ENCODE results near the gene ESRRA. TPM values are rescaled to one million over a fixed set of nuclear protein-coding genes. Genes with fewer than 3 reads are reported as not detected.

Gene ESRRA
- total RNA-seq, 4 donors from 2014 or later, result 151 to 460 (median 341) TPM

- no peaks in the 10 kb centered on the region for H3K27me3 ChIP-seq
- TF ChIP-seq CTCF (IDR thresholded peaks at IDR 0.05), result no peak
- no peak for TF ChIP-seq POLR2A (IDR thresholded peaks at IDR 0.05)
- no peak overlapping the region for H3K4me3 ChIP-seq
- H3K4me1 ChIP-seq, result peaks cover 8 to 31% (median 11%) of the 10 kb centered on the region in 4 donors
- DNase-seq, result no peak
- H3K36me3 ChIP-seq, result no peaks in the 10 kb centered on the region
- no peaks in the 10 kb centered on the region for H3K9me3 ChIP-seq
- H3K27ac ChIP-seq, result no peak overlapping the region
Measured at GRCh38 chr11:64353715-64354506, 48.6 kb downstream of the ESRRA start.

- peaks cover 11 to 41% (median 18%) of the 10 kb centered on the region in 4 donors for H3K4me1 ChIP-seq
- H3K4me3 ChIP-seq, result peak overlapping the region in 3 of 4 donors; percentile 15 to 47 (median 39)
Measured at GRCh38 chr11:64355078-64355940, 50.0 kb downstream of the ESRRA start.

GRCh38 chr11:64356498-64357411 is 51.4 kb downstream of the ESRRA start:
- no peak for DNase-seq
- peaks cover 0 to 8% (median 0%) of the 10 kb centered on the region in 3 donors for H3K36me3 ChIP-seq
- no peaks in the 10 kb centered on the region for H3K27me3 ChIP-seq
- TF ChIP-seq POLR2A (IDR thresholded peaks at IDR 0.05), result no peak
- peak in 3 of 6 experiments; percentile 21 to 28 (median 27) for TF ChIP-seq CTCF (IDR thresholded peaks at IDR 0.05)
- H3K27ac ChIP-seq, result peak overlapping the region in 1 of 4 donors; percentile 86
- H3K9me3 ChIP-seq, result no peaks in the 10 kb centered on the region
- H3K4me1 ChIP-seq, result peaks cover 11 to 45% (median 20%) of the 10 kb centered on the region in 4 donors
- H3K4me3 ChIP-seq, result no peak overlapping the region

More at GRCh38 chr11:64355078-64355940, 50.0 kb downstream of the ESRRA start:
- peak in 1 of 2 donors; percentile 46 for TF ChIP-seq POLR2A (IDR thresholded peaks at IDR 0.05)
- peak; percentile 38 to 90 (median 70) for TF ChIP-seq CTCF (IDR thresholded peaks at IDR 0.05)
- peak; percentile 54 to 90 (median 88) for DNase-seq
- H3K27me3 ChIP-seq, result no peaks in the 10 kb centered on the region
- H3K36me3 ChIP-seq, result no peaks in the 10 kb centered on the region
- H3K27ac ChIP-seq, result peak overlapping the region; percentile 10 to 60 (median 52)
- H3K9me3 ChIP-seq, result no peaks in the 10 kb centered on the region

- Histone ChIP-seq H3K4me1 (peaks cover 11 to 45% (median 20%) of the 10 kb centered on the region in 4 donors), H3K36me3 (peaks cover 0 to 15% (median 0%) of the 10 kb centered on the region in 3 donors), H3K9me3 (no peaks in the 10 kb centered on the region), H3K27ac (peak overlapping the region in 2 of 4 donors; percentile 73 to 86), H3K27me3 (no peaks in the 10 kb centered on the region), H3K4me3 (no peak overlapping the region)
- no peak for DNase-seq
- TF ChIP-seq POLR2A (IDR thresholded peaks at IDR 0.05) (no peak), CTCF (IDR thresholded peaks at IDR 0.05) (no peak)
Measured at GRCh38 chr11:64357446-64357845, 52.1 kb downstream of the ESRRA start.

Data from Peyer's patch (tissue), 4 donors.